GM19238 (cell line): Measurements from ENCODE around the gene MFSD11.
A peak's percentile ranks its signal among the peaks of the same experiment; 100 is the strongest.
"Not testable (repeated sequence)": the region's sequence is repeated elsewhere in the genome, so short reads cannot be mapped to it uniquely, and the experiment has no call there.

Experiments used
- DNase-seq: peaks from one replicate; pipeline ENCODE4 v3.0.0; 2011; ENCODE audit warnings: low spot score; ENCODE audit not compliant: insufficient read length

The MFSD11 gene

DNA sequence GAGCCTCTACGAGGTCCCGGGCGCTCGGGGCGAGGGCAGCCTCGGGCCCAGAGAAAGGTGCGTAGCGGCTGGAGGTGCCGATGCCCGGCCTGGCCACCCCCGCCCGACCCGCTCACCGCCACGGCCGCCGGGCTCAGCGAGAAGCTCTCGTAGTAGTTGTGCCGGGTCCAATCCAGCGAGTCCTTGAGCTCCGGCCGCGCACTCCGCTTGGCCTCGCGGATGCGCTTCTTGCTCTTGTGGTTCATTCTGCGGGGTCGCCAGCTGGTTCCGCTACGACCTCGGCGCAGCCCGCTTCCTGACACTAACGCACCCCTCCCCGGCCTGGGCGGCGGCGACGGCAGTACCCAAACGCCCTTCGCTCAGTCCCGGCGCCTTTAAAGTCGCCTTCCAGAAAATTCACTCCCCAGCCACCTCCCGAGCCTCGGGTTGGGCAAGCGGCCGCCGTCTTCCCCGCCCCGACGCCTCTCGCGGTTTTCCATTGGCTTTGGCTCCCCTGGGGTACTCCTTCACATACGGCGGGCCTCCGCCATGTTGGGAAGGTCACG lies 11.6 kb upstream of the MFSD11 start, which contains the start of gene JMJD6:
Gene JMJD6 (minus strand): TSS at position 376 of the 545 bp plus-strand sequence. CDS start 131 bp downstream, at position 245.
- peak; percentile 89 for DNase-seq

DNA sequence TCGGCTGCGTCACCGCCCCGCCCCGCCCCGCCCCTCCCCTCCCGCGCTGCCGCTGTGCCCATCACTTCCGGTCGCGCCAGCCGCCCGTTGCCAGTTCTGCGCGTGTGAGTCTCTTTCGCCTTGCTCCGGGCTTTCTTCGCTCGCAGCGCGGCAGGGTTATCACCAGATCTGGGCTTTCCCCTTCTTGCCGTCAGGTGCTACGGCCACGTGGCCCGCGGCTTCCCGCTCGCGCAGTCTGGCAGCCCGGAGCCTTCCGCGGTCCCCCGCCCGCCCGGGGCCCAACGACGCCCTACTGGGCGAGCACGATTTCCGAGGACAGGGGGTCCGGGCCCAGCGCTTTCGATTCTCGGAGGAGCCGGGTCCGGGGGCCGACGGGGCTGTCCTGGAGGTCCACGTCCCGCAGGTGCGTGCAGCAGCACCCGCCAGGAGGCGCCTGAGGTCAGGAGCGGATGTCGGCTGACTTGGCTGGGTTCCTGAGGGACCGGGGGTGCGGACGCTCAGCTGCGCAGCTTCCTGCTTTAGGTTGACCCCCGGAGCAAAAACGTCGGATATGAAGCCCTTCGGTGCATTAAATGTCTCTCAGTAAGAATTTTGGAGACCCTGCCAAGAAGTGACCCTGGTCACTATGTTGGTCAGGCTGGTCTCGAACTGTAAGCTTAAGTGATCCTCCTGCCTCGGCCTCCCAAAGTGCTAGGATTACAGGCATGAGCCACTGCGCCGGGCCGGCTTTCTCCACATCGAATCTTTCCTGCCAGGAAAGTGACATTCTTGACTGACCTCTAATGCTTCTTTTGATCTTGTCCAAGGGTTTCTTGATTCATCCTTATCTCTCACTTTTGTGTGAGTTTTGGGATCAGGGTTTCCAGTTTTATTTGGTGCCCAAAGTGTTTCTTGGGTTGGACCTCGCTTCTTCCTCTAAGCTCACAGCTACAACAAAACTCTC lies 10.9 kb upstream of the MFSD11 start, which contains the start of gene METTL23:
Gene METTL23 (plus strand): TSS at position 64 of the 943 bp plus-strand sequence. CDS start 2,872 bp downstream, outside the sequence.
- DNase-seq, result peak; percentile 65

DNA sequence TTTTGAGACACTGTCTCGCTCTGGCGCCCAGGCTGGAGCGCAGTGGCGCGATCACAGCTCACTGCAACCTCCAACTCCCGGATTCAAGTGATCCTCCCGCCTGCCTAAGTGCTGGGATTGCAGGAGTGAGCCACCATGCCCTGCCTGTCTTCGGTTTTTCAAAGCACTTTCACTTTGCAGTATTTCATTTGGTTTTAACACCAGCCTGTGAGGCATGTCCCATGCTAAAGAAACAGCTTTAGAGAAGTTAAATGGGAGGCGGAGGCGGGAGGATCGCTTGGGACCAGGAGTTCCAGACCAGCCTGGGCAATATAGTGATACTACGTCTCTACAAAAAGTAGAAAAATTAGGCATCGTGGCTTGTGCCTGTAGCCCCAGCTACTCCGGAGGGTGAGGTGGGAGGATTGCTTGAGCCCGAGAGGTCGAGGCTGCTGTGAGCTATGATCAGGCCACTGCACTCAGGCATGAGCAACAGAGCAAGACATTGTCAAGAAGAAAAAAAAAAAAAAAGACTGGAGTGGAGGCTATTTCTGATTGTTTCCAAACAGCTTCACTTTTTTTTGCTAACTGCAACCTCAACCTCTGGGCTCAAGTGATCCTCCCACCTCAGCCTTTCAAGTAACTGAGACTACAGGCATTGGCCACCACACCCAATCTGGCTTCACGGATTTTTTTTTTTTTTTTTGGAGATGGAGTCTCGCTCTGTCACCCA lies 10.0 kb upstream of the MFSD11 start:
- no peak for DNase-seq

DNA sequence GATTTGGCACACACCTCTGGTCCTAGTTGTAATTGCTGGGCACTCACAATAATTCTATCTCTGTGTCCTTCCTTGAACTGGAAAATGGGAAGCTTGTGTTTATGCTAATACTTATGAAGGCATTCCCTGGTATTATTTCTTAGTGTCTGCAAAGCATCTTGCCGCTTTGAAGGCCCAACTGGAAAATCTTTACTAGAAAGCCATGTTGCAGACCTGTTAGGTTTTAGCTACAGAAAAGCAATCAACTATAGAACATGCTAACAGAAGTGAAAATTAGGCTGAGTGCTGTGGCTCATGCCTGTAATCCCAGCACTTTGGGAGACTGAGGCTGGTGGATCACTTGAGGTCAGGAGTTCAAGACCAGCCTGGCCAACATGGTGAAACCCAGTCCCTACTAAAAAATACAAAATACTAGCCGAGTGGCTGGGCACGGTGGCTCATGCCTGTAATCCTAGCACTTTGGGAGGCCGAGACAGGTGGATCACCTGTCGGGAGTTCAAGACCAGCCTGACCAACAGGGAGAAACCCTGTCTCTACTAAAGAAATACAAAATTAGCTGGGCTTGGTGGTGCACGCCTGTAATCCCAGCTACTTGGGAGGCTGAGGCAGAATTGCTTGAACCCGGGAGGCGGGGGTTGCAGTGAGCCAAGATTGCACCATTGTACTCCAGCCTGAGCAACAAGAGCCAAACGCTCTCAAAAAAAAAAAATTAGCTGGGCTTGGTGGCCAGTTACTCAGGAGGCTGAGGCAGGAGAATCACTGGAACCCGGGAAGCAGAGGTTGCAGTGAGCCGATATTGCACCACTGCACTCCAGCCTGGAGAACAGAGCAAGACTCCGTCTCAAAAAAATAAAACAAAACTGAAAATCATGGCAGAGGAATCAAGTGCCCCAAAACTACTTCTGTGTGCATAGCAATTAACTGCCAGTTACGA lies 5.9 kb upstream of the MFSD11 start:
- not testable (repeated sequence) for DNase-seq

DNA sequence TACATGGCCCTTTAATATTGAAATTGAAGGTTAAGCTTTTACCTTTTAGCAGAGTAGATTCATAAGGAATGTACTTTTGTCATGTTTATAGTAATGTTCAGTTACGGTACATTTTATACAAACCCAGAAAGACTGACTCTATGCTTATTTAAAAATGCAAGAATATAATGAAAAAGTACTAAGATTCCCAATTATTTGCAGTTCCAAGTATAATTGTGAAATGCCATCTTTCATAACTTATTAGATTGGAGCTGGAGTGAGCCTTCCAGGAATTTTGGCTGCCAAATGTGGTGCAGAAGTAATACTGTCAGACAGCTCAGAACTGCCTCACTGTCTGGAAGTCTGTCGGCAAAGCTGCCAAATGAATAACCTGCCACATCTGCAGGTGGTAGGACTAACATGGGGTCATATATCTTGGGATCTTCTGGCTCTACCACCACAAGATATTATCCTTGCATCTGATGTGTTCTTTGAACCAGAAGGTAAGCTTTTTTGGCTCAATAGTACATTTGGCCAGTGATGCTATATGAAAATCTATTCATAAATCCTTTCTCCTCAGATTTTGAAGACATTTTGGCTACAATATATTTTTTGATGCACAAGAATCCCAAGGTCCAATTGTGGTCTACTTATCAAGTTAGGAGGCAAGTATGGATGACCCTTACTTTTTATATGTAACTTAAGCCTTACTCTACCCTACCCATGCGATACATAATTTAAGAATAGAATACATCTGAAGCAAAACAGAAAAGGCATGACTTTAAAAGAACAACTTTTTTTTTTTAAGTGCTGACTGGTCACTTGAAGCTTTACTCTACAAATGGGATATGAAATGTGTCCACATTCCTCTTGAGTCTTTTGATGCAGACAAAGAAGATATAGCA lies 4.9 kb upstream of the MFSD11 start:
- no peak for DNase-seq

DNA sequence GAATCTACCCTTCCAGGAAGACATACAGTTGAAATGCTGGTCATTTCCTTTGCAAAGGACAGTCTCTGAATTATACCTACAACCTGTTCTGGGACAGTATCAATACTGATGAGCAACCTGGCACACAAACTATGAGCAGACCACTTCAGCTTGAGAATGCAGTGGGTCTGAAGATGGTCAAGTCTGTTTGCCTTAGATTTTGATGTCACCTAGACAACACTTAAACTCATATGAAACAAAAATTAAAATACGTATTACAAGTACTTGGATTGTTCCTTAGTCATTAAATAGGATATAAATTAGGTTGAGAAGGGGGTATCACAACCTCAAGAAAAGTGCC lies 4.3 kb upstream of the MFSD11 start:
- DNase-seq, result no peak

DNA sequence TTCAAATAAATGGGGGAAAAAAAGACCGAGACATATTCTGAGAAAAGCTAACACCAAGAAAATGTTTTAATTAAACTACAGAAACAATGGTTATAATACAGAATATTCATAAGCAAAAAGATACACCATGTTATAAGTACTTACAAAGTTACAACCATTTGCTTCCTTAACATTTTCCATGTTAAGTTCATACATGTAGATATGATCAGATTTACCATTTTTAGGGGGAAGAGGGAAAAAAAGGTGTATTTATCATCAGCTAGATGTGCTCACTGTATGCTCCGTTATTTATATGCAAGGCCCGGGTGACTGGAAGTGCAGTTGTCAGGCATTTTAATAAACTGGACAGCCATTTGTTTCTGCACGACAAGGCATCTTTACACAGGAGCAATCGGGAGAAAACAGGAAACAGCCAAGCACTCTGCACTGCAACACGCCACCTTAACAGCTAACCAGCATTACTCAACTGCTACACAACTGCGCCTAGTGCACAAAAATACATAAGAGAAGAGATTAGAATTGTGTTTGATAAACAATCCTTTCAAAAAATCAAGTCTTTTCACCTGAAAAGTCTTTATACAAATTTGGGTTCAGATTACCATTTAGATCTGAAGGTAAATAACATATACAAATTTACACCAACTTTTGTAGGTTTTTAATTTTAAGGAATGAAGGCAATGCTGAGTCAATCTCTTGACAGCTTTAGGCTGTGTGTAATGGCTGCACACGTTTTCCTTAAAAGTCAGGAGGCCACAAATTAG lies 3.7 kb upstream of the MFSD11 start:
- no peak for DNase-seq

DNA sequence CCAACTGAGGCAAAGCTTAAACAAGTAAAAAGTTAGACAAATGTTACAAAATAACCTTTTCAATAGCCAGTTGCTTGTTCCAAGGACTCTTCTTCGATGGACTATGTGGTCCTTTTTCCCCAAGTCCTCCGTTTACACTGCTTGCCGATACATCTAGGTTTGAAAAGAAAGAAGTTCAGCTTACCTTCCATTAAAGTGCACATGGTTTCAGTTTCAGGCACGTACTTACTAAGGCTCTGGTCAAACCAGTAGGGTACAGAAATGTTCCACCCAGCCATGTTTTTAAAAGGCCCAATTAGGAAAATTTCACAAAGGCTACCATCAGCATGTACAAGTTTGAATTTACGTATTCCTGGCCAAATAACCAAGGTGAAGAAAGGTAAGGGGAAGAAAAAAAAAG lies 2.9 kb upstream of the MFSD11 start:
- no peak for DNase-seq

DNA sequence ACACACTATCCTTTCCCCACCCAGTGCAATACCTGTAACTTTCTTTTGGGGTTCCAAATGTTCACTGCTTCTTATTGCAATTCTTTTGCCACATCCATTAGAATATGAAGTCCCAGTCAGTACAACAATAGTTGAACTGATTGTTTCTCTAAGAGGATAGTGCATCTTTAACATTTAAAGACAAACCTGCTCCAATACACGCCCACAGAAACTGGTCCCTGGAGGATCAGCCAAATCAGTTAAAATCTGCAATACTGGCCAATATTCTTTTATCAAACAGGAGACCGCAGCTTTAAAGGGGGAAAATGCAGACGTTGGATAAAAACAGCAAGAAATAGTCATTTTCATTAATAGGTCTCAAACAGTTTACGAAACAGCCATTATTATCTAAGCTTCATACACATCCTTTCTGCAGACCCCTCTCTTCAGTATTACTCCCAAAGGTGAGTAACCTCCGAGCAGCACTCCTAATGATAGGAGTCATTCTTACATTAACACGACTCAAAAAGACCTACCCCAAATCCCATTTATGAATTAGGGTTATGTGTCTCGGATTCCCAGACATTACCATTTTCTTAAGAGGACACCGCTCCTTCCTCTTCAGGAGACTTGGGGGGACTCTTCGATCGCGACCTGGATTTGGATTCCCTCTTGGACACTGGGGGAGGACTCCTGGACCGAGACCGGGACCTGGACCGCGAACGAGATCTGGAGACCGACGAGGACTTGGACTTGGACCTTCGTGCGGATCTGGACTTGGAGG lies 2.2 kb upstream of the MFSD11 start:
- no peak for DNase-seq

DNA sequence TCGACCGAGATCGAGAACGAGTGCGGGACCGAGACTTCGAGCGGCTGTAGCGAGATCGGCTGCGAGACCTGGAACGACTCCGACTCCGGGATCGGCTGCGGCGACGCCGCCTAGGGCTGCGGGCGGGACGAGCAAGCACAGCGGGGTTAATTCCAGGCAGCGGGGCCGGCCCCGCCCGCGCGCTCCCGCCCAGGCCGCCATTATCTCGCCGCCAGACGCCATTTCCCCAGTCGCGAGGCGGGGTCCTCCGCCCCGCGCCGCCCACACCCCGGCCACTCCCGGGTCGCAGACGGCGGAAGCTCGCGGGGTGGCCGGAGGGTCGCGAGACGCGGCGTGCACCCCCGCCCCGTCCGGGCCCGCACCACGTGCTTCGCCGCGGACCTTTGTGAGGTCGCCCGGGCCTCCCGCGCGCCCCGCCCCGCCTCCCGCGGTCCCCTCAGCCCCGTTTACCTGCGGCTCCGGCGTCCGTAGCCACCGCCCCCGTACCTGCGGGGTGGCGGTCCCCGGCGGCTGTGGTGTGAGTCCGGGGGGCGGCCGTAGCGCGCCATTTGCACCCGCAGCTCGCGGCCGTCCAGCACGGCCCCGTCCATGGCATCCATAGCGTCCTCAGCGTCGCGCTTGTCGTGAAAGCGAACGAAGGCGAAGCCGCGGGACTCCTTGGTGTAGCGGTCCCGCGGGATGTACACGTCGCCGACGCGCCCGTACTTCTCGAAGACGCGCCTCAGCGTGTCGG lies 1.4 kb upstream of the MFSD11 start:
- no peak for DNase-seq

DNA sequence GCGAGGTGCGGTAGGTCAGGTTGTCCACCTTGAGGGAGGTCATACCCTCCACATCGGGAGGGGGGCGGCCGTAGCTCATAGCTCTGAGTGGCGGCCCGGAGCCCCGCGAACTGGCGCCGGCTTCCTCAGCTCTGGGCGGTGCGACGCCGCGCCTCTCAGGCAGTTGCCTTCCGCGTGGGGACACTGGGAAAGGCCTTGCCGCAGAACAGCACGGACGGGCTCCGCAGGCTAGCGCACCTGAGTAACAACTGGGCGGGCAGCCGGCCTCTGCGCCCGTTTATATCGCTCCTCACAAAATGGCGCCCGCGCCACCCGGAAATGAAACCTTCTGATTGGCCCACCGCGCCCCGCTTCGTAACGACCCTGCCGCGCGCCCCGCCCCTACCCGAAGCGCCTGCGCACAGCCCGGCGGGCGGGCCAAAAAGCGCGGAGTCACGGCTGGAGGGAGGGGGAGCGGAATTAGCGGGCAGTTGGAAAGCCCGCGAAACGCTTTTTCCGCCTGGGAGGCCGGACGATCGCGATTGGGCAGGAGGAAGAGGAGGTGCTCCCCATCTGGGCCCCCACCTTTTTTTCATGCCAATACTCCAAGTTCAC lies 740 bp upstream of the MFSD11 start, which contains the start of gene SRSF2:
Gene SRSF2 (minus strand): TSS at position 250 of the 594 bp plus-strand sequence. CDS start 171 bp downstream, at position 79.
- DNase-seq, result peak; percentile 84

DNA sequence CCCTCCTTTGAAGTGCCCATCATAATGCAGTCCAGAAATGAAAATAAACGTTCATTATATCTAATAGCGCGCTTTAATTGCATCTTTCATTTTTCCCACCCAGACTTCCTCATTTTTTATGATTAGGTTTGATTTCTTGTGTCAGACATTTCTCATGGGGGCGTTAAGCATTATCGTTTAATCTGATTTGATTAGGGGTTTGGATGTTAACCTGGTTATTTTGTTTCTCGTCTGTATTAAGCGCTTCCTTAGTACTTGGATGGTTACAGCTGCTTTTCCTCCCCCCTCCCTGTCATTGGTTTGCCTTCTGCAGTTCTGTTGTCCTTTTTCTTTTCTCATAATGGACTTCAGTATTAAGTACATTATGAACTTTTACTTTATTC lies 540 bp downstream of the MFSD11 start:
- DNase-seq, result no peak

DNA sequence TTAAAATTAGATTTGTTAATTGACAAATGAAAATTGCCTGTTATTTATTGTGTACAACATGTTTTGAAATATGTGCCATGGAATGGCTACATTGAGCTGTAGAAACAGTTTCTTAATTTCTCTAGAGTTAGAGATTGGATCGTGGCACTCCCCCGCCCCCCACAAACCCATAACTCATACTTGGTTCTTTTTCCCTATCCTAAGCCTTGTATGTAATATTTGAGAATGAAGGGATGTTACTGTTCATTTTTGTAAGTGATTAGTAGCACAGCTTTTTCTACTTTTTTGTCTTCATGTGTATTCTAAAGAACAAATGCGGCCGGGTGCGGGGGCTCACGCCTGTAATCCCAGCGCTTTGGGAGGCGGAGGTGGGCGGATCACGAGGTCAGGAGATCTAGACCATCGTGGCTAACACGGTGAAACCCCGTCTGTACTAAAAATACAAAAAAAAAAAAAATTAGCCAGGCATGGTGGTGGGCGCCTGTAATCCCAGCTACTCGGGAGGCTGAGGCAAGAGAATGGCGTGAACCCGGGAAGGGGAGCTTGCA lies 1.7 kb downstream of the MFSD11 start:
- DNase-seq, result not testable (repeated sequence)

DNA sequence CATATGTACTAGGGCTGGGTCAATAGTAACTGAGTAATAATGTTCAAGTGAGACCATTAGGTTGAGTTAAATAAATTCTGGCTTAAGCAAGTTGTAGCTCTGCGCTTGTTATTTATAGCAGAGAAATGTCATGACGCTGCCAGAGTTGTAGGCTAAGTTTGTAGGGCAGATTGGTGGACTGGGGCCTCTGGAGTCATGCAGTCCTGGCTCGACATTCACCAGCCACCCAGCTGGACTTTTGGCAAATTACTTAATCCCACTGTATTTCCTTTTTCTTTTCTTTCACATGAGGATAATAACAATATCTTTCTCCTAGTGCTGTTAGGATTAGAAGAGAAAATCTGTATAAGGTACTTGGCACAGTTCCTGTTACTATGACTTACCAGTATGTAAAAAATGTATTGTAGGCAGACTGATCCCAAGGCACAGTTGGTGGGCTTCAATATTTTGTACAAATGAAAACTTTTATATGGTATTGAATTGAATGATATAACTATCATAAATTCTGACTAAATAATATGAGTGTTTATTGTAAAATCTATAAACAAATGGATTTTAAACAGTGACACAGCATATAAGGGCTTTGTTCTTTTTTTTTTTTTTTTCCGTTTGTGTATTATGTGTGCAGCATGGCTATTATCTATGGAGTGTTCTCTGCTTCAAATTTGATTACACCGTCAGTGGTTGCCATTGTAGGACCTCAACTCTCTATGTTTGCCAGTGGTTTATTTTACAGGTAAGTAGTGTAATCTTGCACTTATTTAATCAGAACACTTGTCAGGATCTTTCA lies 2.6 kb downstream of the MFSD11 start:
- no peak for DNase-seq

DNA sequence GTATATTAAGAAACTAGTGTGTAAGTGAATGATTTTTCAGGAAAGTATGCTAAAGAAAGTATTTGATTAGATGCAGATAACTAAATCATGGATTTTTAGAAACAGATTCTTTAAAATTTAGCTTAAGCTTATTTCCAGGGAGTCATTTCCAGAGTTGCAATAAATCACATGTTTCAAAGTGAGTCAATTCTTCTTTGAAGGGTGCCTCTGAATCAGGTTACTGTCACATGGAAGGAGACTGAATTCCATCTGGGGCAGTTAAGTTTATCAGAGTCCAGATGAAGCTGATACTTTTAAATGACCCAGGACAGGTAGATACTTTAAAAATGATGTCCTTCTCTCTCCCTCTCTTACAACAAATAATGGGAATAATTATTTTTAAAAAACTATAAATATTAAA lies 5.0 kb downstream of the MFSD11 start:
- DNase-seq, result no peak

DNA sequence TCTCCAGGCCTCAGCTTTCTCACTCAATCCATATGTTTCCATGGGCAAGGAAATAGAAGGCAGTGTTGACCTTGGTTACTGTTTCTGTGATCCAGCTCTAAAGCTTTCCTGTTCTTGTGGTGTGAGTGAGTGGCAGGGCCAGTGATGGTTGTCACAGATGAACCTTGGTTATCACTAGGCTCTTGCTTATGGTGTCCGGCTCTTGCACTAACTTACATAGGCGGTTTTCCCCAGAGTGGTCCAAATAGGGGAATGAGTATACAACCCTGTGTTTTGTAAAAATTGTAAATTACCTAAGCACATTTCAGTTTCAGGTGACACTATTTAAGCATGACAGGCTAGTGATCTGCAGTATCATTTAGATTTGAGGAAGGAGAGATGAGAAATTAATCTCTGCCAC lies 6.8 kb downstream of the MFSD11 start:
- DNase-seq, result no peak
